Astrocyte (in vitro differentiated cells and primary cell): Measurements from ENCODE around the gene TNKS1BP1. TPM values are rescaled to one million over a fixed set of nuclear protein-coding genes. Genes with fewer than 3 reads are reported as not detected.

Source experiments
- DNase-seq: peaks from one replicate; pipeline ENCODE4 v3.0.0-alpha.2; 2010; ENCODE audit warnings: low read depth
- FAIRE-seq: peaks from 2 replicates; lab custom pipeline; 2011; peaks lifted over from hg19 to GRCh38; lab: Jason Lieb, UNC
- H2AFZ ChIP-seq: 2 replicates; pipeline ENCODE4 v1.6.0; 2012; ENCODE audit warnings: low read depth, low read length, inconsistent platforms
- H3K27ac ChIP-seq: 2 replicates; pipeline ENCODE4 v1.5.1; 2011; ENCODE audit warnings: low read depth, low read length, inconsistent platforms
- H3K27me3 ChIP-seq: 2 replicates; pipeline ENCODE4 v1.6.0; 2011; ENCODE audit warnings: low read length, inconsistent platforms; ENCODE audit not compliant: insufficient read depth
- H3K36me3 ChIP-seq: 2 replicates; pipeline ENCODE4 v1.5.1; 2011; ENCODE audit warnings: low read length, inconsistent platforms; ENCODE audit not compliant: insufficient read depth
- H3K4me1 ChIP-seq: 2 replicates; pipeline ENCODE4 v1.5.1; 2011; ENCODE audit warnings: low read length, inconsistent platforms; ENCODE audit not compliant: insufficient read depth
- H3K4me2 ChIP-seq: 2 replicates; pipeline ENCODE4 v1.6.0; 2012; ENCODE audit warnings: low read length, inconsistent platforms
- H3K4me3 ChIP-seq: 2 replicates; pipeline ENCODE4 v1.5.1; 2011; ENCODE audit warnings: low read depth, mild to moderate bottlenecking, low read length, inconsistent platforms; ENCODE audit not compliant: insufficient read depth
- H3K79me2 ChIP-seq: 2 replicates; pipeline ENCODE4 v1.6.0; 2012; ENCODE audit warnings: mild to moderate bottlenecking, low read length, inconsistent platforms; ENCODE audit not compliant: insufficient read depth
- H3K9ac ChIP-seq: 2 replicates; pipeline ENCODE4 v1.6.0; 2012; ENCODE audit warnings: mild to moderate bottlenecking, low read length, inconsistent platforms
- H3K9me3 ChIP-seq: 2 replicates; pipeline ENCODE4 v1.5.1; 2012; ENCODE audit warnings: low read depth, mild to moderate bottlenecking, low read length, inconsistent platforms; ENCODE audit not compliant: insufficient read depth
- H4K20me1 ChIP-seq: 2 replicates; pipeline ENCODE4 v1.6.0; 2012; ENCODE audit warnings: low read length, inconsistent platforms; ENCODE audit not compliant: insufficient read depth
- H3K27ac Mint-ChIP-seq: one replicate; pipeline ENCODE4 v1.8.0; 2021; ENCODE audit warnings: mild to moderate bottlenecking, mixed read lengths; ENCODE audit not compliant: unreplicated experiment
- H3K27me3 Mint-ChIP-seq: one replicate; pipeline ENCODE4 v1.8.0; 2021; ENCODE audit warnings: low read depth, mixed read lengths; ENCODE audit not compliant: unreplicated experiment
- H3K36me3 Mint-ChIP-seq: one replicate; pipeline ENCODE4 v1.8.0; 2021; ENCODE audit warnings: low read depth, mixed read lengths; ENCODE audit not compliant: unreplicated experiment
- H3K4me1 Mint-ChIP-seq: one replicate; pipeline ENCODE4 v1.8.0; 2021; ENCODE audit warnings: low read depth, mixed read lengths; ENCODE audit not compliant: unreplicated experiment
- H3K4me3 Mint-ChIP-seq: one replicate; pipeline ENCODE4 v1.8.0; 2021; ENCODE audit warnings: mild to moderate bottlenecking, moderate library complexity, mixed read lengths; ENCODE audit not compliant: unreplicated experiment
- H3K9me3 Mint-ChIP-seq: one replicate; pipeline ENCODE4 v1.8.0; 2021; ENCODE audit warnings: mild to moderate bottlenecking, mixed read lengths; ENCODE audit not compliant: unreplicated experiment
- EZH2 ChIP-seq: IDR thresholded peaks from 2 replicates; pipeline ENCODE4 v1.6.1; 2012; ENCODE audit warnings: mild to moderate bottlenecking, low read length, inconsistent platforms; ENCODE audit not compliant: insufficient read depth
- total RNA-seq: library from RNA; stranded (reverse); gene quantifications from 2 replicates; pipeline ENCODE4 v1.2.1, GENCODE V29; 2021
- TF ChIP-seq, protein P1 (sequence below): IDR thresholded peaks from 2 replicates; pipeline ENCODE4 v1.5.1; 2011; ENCODE audit warnings: low read depth, mild to moderate bottlenecking, inconsistent platforms, low read length, moderate library complexity; ENCODE audit not compliant: insufficient read depth

TNKS1BP1 gene
- total RNA-seq, 1 donor from 2014 or later = 149 TPM

DNA sequence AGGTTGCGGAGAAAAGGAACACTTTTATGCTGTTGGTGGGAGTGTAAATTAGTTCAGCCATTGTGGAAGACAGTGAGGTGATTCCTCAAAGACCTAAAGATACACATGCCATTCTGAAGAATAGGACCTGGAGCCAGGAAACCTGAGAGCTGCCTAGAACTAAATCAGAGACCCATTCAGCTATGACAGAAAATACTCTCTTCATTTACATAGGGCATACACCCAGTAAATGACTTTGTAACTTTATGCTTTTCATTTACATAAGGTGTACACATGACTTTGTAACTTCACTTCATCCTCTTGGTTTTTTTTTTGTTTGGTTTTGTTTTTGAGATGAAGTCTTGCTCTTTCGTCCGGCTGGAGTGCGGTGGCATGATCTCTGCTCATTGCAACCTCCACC, 62.6 kb downstream of the TNKS1BP1 start:
- Mint-ChIP-seq H3K4me1 (no peaks in the 10 kb centered on the region), H3K27ac (no peak overlapping the region), H3K36me3 (no peaks in the 10 kb centered on the region), H3K9me3 (peaks cover 6% of the 10 kb centered on the region), H3K4me3 (no peak overlapping the region), H3K27me3 (peaks cover 4% of the 10 kb centered on the region)
- Histone ChIP-seq H3K4me2 (no peak overlapping the region), H3K4me3 (no peak overlapping the region), H3K79me2 (no peaks in the 10 kb centered on the region), H2AFZ (no peak overlapping the region), H3K9ac (no peak overlapping the region), H3K27ac (no peak overlapping the region), H3K36me3 (no peaks in the 10 kb centered on the region), H3K4me1 (no peaks in the 10 kb centered on the region), H3K27me3 (no peaks in the 10 kb centered on the region), H3K9me3 (peaks cover 3% of the 10 kb centered on the region), H4K20me1 (no peaks in the 10 kb centered on the region)
- DNase-seq = no peak
- TF ChIP-seq, protein P1, sequence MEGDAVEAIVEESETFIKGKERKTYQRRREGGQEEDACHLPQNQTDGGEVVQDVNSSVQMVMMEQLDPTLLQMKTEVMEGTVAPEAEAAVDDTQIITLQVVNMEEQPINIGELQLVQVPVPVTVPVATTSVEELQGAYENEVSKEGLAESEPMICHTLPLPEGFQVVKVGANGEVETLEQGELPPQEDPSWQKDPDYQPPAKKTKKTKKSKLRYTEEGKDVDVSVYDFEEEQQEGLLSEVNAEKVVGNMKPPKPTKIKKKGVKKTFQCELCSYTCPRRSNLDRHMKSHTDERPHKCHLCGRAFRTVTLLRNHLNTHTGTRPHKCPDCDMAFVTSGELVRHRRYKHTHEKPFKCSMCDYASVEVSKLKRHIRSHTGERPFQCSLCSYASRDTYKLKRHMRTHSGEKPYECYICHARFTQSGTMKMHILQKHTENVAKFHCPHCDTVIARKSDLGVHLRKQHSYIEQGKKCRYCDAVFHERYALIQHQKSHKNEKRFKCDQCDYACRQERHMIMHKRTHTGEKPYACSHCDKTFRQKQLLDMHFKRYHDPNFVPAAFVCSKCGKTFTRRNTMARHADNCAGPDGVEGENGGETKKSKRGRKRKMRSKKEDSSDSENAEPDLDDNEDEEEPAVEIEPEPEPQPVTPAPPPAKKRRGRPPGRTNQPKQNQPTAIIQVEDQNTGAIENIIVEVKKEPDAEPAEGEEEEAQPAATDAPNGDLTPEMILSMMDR = no peak
- no peak for TF ChIP-seq EZH2
- no peak for FAIRE-seq

DNA sequence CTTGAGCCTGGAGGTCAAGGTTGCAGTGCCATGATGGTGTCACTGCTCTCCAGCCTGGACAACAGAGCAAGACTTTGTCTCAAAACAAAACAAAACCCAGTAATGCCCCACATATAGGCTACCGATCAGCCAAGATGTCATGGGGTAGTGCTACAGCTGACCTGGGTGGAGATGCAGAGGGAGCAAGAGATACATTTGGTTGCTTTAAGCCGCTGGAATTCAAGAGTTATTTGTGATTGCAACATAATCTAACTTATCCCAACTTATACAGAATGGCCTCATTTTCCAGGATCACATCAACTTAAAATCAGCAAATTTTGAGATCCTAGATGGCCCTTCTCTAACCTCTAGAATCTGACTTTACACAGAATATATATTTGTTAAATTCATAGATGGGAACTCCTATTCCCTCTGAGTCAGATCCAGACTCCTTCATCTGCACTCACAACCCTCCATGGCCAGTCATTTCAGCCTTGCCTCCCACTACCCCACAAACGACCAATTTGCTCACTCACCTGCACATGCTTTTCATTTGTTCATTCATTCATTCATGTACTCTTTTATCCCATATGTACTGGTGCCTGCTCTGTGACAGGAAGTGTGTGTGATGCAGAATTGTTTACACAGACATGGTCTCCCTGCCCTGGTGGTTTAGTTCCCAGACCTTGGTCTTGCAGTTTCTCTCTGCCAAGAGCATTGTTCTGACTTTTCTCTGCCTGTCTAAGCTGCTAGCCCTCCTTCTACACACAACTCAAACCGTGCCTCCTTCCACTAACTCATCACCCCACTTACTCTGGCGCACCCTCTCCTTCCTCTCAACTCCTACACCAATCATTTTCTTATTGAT, 63.6 kb downstream of the TNKS1BP1 start:
- no peak overlapping the region for H3K4me2 ChIP-seq
- H3K27ac ChIP-seq = no peak overlapping the region
- H3K4me3 Mint-ChIP-seq = no peak overlapping the region
- no peak overlapping the region for H2AFZ ChIP-seq
- no peaks in the 10 kb centered on the region for H3K4me1 Mint-ChIP-seq
- H3K4me3 ChIP-seq = no peak overlapping the region
- H3K27me3 ChIP-seq = no peaks in the 10 kb centered on the region
- no peaks in the 10 kb centered on the region for H4K20me1 ChIP-seq
- no peak overlapping the region for H3K27ac Mint-ChIP-seq
- H3K36me3 ChIP-seq = no peaks in the 10 kb centered on the region
- H3K27me3 Mint-ChIP-seq = peaks cover 4% of the 10 kb centered on the region
- TF ChIP-seq EZH2 = no peak
- TF ChIP-seq, protein P1 = no peak
- no peaks in the 10 kb centered on the region for H3K36me3 Mint-ChIP-seq
- DNase-seq = no peak
- peaks cover 6% of the 10 kb centered on the region for H3K9me3 Mint-ChIP-seq
- no peaks in the 10 kb centered on the region for H3K79me2 ChIP-seq
- H3K9ac ChIP-seq = no peak overlapping the region
- no peaks in the 10 kb centered on the region for H3K4me1 ChIP-seq
- FAIRE-seq = no peak
- H3K9me3 ChIP-seq = peaks cover 1% of the 10 kb centered on the region

DNA sequence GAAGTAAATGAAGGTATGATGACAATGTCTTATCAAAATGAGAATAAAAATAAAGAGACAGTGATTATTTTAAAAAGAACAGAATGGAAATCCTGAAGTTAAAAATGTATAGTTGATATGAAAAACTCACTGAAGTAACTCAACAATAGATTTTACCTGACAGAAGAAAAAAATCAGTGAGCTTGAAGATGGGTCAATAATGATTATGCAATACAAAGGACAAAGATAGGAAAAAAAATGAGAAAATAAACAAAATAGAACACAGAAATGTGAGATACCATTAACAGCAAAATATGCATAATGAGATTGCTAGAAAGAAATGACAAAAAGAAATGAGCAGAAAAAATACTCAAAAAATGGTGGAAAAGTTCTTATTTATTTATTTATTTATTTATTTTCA, 68.6 kb downstream of the TNKS1BP1 start:
- no peak for FAIRE-seq
- Histone ChIP-seq H3K9me3 (no peaks in the 10 kb centered on the region), H4K20me1 (no peaks in the 10 kb centered on the region), H3K27ac (no peak overlapping the region), H2AFZ (no peak overlapping the region), H3K36me3 (no peaks in the 10 kb centered on the region), H3K4me2 (no peak overlapping the region), H3K9ac (no peak overlapping the region), H3K4me3 (no peak overlapping the region), H3K27me3 (peaks cover 4% of the 10 kb centered on the region), H3K4me1 (no peaks in the 10 kb centered on the region), H3K79me2 (no peaks in the 10 kb centered on the region)
- DNase-seq = no peak
- H3K4me1 Mint-ChIP-seq = peaks cover 21% of the 10 kb centered on the region
- no peaks in the 10 kb centered on the region for H3K36me3 Mint-ChIP-seq
- H3K4me3 Mint-ChIP-seq = no peak overlapping the region
- H3K9me3 Mint-ChIP-seq = peaks cover 2% of the 10 kb centered on the region
- peaks cover 4% of the 10 kb centered on the region for H3K27me3 Mint-ChIP-seq
- H3K27ac Mint-ChIP-seq = no peak overlapping the region
- TF ChIP-seq, protein P1 = no peak
- TF ChIP-seq EZH2 = no peak
